GM18868 (cell line): ENCODE data around the gene AGPAT3.

Source experiments
- ATAC-seq: cut with Tn5 transposase; IDR thresholded peaks from one replicate; pipeline ENCODE4 v1.9.1; 2021; ENCODE audit warnings: mild to moderate bottlenecking, moderate library complexity; ENCODE audit not compliant: unreplicated experiment

AGPAT3 gene

GRCh38 chr21:43861706-43862105, 3.3 kb upstream of the AGPAT3 start:
- no peak for ATAC-seq

GRCh38 chr21:43864313-43864961, 586 bp upstream of the AGPAT3 start:
- no peak for ATAC-seq

- ATAC-seq: no peak
Observed at GRCh38 chr21:43865540-43866259, 677 bp downstream of the AGPAT3 start.

- no peak for ATAC-seq
Observed at GRCh38 chr21:43866260-43866629, 1.2 kb downstream of the AGPAT3 start.

- ATAC-seq: peak; percentile 55
Observed at GRCh38 chr21:43866659-43867331, 1.8 kb downstream of the AGPAT3 start.

- no peak for ATAC-seq
Observed at GRCh38 chr21:43867332-43867703, 2.3 kb downstream of the AGPAT3 start.

- no peak for ATAC-seq
Observed at GRCh38 chr21:43867948-43868347, 2.9 kb downstream of the AGPAT3 start.

GRCh38 chr21:43868461-43868860, 3.4 kb downstream of the AGPAT3 start:
- ATAC-seq: no peak

- no peak for ATAC-seq
Observed at GRCh38 chr21:43869486-43870325, 4.7 kb downstream of the AGPAT3 start.

GRCh38 chr21:43871487-43871886, 6.5 kb downstream of the AGPAT3 start:
- ATAC-seq: no peak

- no peak for ATAC-seq
Observed at GRCh38 chr21:43872531-43873197, 7.6 kb downstream of the AGPAT3 start.

GRCh38 chr21:43873673-43874072, 8.7 kb downstream of the AGPAT3 start:
- no peak for ATAC-seq

- ATAC-seq: no peak
Observed at GRCh38 chr21:43874085-43874805, 9.2 kb downstream of the AGPAT3 start.

GRCh38 chr21:43876605-43877004, 11.6 kb downstream of the AGPAT3 start:
- no peak for ATAC-seq

- no peak for ATAC-seq
Observed at GRCh38 chr21:43877936-43878575, 13.0 kb downstream of the AGPAT3 start.

- no peak for ATAC-seq
Observed at GRCh38 chr21:43879348-43880110, 14.5 kb downstream of the AGPAT3 start.

- no peak for ATAC-seq
Observed at GRCh38 chr21:43880111-43880985, 15.3 kb downstream of the AGPAT3 start.

GRCh38 chr21:43881283-43881682, 16.3 kb downstream of the AGPAT3 start:
- ATAC-seq: no peak
